SK-N-MC (cell line): ENCODE data around the gene PEX11G.
A peak's percentile ranks its signal among the peaks of the same experiment; 100 is the strongest.

Experiments
- DNase-seq: peaks from one replicate; pipeline ENCODE4 v3.0.0-alpha.2; 2011; ENCODE audit warnings: low read depth, low spot score
- H3K27ac ChIP-seq: fragments of 200-600 bp; sonication (generic); 2 replicates; pipeline ENCODE4 v1.5.1; 2016; ENCODE audit warnings: mixed run types
- H3K36me3 ChIP-seq: fragments of 200-600 bp; sonication (generic); 2 replicates; pipeline ENCODE4 v1.6.1; 2017; ENCODE audit warnings: antibody characterized with exemption, low read length, mixed read lengths; ENCODE audit not compliant: insufficient read depth
- H3K4me3 ChIP-seq: fragments of 200-600 bp; sonication (generic); 2 replicates; pipeline ENCODE4 v1.5.1; 2016
- H3K9ac ChIP-seq: fragments of 200-600 bp; sonication (generic); 2 replicates; pipeline ENCODE4 v1.8.0; 2017; ENCODE audit warnings: mixed run types, mixed read lengths; ENCODE audit not compliant: insufficient read length
- H3K9me3 ChIP-seq: fragments of 200-600 bp; sonication (generic); 2 replicates; pipeline ENCODE4 v1.6.1; 2017; ENCODE audit warnings: low read depth, mild to moderate bottlenecking, antibody characterized with exemption, low read length, moderate library complexity, mixed read lengths
- EZH2 ChIP-seq: fragments of 200-600 bp; sonication (generic); IDR thresholded peaks from one replicate; pipeline ENCODE4 v1.6.1; 2017; ENCODE audit warnings: antibody characterized with exemption
- FOXP2 ChIP-seq: optimal IDR thresholded peaks from 2 replicates; pipeline ENCODE3; 2011; ENCODE audit warnings: mild to moderate bottlenecking, moderate library complexity; ENCODE audit not compliant: insufficient read depth; ENCODE audit errors: extremely low read length, control extremely low read depth
- POLR2AphosphoS5 ChIP-seq: IDR thresholded peaks from 2 replicates; pipeline ENCODE4 v1.6.1; 2012; ENCODE audit warnings: mild to moderate bottlenecking, low read depth, low read length, borderline replicate concordance

The PEX11G gene

DNA sequence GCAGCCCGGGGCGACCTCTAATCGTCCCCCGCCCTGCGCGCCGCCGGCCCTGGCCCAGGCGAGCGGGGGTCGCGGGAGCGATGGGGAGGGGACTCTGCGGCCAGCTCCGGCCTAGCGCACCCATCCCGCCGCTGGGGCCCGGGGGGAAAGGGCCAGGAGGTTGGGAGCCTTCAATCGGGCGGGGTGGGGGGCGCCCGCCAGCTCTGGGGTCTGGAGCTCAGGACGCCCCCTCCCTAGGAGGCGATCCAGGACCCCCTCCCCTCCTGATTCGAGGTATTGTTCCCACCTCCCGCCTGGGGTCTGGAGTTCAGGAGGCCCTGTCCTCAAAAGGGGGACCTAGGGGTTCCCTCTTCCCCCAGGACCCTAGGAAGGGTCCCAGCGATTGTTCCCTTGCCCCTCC, 27.5 kb upstream of the PEX11G start:
- Histone ChIP-seq H3K36me3 (no peaks in the 10 kb centered on the region), H3K9me3 (no peaks in the 10 kb centered on the region), H3K4me3 (peak overlapping the region; percentile 82), H3K27ac (0 out of 2 replicates have a peak overlapping the region, but pooled peaks have one; percentile 13), H3K9ac (peak overlapping the region; percentile 94)
- TF ChIP-seq EZH2 (no peak), POLR2AphosphoS5 (no peak), FOXP2 (no peak)
- no peak for DNase-seq

DNA sequence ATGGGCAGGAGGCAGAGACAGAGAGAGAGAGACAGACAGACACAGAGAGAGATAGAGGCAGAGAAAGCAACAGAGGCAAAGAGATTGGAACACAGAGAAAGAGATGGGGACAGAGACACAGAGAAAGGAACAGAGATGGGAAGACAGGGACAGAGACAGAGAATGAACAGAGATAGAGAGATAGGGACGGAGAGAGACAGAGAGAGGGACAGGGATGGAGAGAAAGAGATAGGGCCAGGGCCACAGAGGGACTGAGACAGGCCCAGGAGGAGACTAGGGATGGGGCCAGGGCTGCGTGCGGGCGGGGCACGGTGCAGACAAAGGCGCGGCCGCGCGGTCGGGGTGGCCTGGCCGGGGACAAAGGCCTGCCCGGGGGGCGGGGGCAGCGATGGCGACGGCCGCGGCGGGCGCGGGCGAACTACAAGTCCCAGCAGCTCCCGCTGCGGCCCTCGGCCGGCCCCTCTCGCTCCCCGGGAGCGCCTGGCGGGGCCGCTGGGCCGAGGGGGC, 26.9 kb upstream of the PEX11G start, which contains the start of gene ZNF358:
Gene ZNF358, plus strand, starts transcription at position 459 of the 507 bp plus-strand sequence. CDS start 3,140 bp downstream, outside the sequence.
- no peaks in the 10 kb centered on the region for H3K9me3 ChIP-seq
- peak within 1 kb of the TSS; percentile 29 for H3K27ac ChIP-seq
- peak within 1 kb of the TSS; percentile 82 for H3K4me3 ChIP-seq
- no peak for DNase-seq
- no peaks in the 10 kb centered on the region for H3K36me3 ChIP-seq
- no peak for TF ChIP-seq POLR2AphosphoS5
- TF ChIP-seq EZH2, result no peak
- no peak for TF ChIP-seq FOXP2
- H3K9ac ChIP-seq, result peak within 1 kb of the TSS; percentile 94

DNA sequence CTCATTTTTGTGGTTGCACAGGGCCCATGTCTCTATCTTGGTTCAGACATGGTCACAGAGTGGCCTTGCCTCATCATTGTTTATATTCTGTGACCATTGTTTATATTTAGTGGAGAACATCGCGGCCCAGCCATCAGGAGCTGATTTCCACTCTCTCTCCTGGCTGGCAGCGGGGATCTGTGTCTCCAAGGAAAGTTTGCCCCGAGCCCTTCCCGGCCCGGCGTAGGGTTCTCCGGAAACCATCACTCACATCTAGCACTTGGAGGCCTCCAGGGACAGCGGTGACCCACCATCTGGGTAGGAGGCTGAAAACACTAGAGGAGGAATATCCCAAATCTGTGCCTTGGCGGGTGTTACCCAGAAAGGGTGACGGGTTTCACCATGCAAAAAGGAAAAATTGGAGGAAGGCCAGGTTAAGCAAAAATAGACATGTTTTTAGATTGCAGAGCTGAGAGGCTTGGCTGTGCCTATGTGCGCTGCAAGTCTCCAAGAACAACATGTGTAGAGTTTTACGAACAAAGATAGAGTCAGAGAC, 26.3 kb upstream of the PEX11G start:
- peak overlapping the region; percentile 78 for H3K4me3 ChIP-seq
- H3K27ac ChIP-seq, result peak overlapping the region; percentile 29
- TF ChIP-seq FOXP2 (no peak), EZH2 (no peak), POLR2AphosphoS5 (no peak)
- no peaks in the 10 kb centered on the region for H3K36me3 ChIP-seq
- DNase-seq, result no peak
- peak overlapping the region; percentile 77 for H3K9ac ChIP-seq
- H3K9me3 ChIP-seq, result no peaks in the 10 kb centered on the region

DNA sequence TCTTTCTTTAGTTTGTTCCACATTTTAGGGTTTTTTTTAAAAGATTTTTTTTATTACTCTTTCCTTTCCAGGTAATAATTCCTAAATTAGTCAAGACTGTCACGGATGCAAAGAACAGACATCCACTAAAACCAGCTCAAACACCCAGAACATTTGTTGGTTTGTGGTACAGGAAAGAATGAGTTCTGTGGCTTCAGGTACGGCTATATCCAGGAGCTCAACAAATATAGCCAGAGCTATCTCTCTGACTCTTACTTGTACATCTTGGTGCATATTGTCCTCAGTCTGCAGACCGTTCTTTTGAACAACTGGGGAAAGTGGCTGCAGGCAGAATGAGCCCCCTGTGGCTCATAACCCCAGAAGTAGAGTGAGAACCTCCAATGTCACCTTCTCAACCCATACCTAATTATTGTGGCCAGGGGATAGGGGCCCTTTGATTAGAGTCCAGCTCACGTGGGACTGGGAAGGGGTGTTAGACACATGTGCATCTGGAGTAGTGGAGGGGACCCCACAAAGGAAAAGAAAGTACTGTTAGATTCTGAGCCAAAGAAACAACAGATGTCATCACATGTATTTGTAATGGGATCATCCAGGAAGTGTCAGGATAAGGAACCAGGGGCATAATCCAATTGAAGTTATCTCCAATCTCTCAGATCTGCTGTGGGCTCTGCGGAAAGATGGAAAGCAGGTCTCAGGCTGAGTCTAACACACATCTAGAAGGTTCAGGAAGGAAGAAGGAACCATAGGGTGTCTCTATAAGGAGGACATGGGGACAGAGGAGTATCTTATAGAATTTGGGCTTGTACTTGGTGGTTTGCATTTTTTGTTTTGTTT, 25.2 kb upstream of the PEX11G start:
- Histone ChIP-seq H3K36me3 (no peaks in the 10 kb centered on the region), H3K9me3 (no peaks in the 10 kb centered on the region), H3K27ac (no peak overlapping the region), H3K9ac (no peak overlapping the region), H3K4me3 (no peak overlapping the region)
- DNase-seq, result no peak
- TF ChIP-seq FOXP2 (no peak), EZH2 (no peak), POLR2AphosphoS5 (no peak)

DNA sequence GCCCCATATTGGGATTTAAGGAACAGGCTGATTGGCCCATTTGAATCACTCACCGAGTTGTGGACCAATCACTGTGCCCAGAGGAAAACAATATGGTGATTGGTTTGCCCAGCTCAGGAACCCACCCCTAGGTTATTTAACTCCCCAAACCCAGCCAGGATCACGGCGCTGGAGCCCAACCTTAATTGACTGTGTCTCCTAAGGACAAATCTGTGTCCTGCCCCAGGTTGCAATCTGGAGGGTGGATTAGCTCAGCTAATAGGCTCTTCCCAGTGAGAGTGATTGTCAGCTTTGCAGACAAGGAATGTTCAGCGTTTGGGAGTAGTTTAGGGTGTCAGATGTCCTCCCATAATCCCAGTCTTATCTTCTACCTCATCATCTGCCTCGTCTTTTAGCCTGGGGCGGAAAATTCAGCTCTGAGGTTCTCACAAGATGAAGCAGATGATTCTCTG, 23.6 kb upstream of the PEX11G start:
- TF ChIP-seq EZH2, result no peak
- TF ChIP-seq FOXP2, result no peak
- no peak; the same call in 1 of the 2 replicates for TF ChIP-seq POLR2AphosphoS5
- no peak overlapping the region for H3K9ac ChIP-seq
- DNase-seq, result no peak
- H3K4me3 ChIP-seq, result no peak overlapping the region
- no peaks in the 10 kb centered on the region for H3K9me3 ChIP-seq
- H3K36me3 ChIP-seq, result no peaks in the 10 kb centered on the region
- peak overlapping the region; percentile 10; the same call in 1 of the 2 replicates for H3K27ac ChIP-seq

DNA sequence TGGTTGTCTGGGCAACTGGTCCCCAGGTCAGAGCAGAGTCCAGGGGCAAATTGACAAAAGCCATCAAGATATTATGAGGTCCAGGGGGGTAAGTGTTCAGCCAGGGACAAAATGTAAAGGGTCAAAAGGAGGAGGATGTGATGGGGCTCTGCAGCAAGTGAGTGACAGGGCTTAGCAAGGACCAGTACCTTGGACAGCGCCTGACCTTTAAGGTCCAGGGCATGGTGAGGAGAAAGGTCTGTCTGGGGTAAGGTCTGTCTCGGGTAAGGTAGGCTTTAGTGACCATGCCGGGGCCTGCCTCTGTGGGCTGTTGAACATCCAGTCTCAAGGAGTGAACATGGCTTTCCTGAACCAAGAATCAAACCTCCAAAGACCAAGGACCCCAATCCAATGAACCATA, 20.8 kb upstream of the PEX11G start:
- Histone ChIP-seq H3K9me3 (no peaks in the 10 kb centered on the region), H3K9ac (no peak overlapping the region), H3K27ac (no peak overlapping the region), H3K4me3 (no peak overlapping the region), H3K36me3 (no peaks in the 10 kb centered on the region)
- no peak for DNase-seq
- TF ChIP-seq EZH2 (no peak), POLR2AphosphoS5 (no peak), FOXP2 (no peak)

DNA sequence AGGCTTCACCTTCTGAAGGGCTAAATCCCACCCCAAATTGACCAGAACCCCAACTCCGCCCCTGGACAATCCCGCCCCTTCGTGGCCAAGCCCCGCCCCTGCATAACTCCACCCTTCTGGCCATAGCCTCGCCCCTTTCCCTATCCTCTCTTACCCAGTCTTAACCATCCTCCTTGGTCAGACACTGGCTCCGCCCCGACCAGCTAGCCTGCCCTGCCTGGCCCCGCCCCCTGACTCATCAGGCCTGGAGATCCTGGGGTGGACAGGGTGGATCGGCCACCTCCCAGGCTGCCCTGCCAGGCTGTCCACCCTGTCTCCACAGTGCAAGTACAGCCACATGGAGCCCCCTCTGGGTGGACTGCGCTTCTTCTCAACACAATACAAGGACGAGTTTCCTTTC, 19.0 kb upstream of the PEX11G start:
- TF ChIP-seq FOXP2 (no peak), EZH2 (no peak), POLR2AphosphoS5 (no peak)
- Histone ChIP-seq H3K4me3 (no peak overlapping the region), H3K27ac (no peak overlapping the region), H3K9ac (no peak overlapping the region), H3K36me3 (no peaks in the 10 kb centered on the region), H3K9me3 (no peaks in the 10 kb centered on the region)
- no peak for DNase-seq

DNA sequence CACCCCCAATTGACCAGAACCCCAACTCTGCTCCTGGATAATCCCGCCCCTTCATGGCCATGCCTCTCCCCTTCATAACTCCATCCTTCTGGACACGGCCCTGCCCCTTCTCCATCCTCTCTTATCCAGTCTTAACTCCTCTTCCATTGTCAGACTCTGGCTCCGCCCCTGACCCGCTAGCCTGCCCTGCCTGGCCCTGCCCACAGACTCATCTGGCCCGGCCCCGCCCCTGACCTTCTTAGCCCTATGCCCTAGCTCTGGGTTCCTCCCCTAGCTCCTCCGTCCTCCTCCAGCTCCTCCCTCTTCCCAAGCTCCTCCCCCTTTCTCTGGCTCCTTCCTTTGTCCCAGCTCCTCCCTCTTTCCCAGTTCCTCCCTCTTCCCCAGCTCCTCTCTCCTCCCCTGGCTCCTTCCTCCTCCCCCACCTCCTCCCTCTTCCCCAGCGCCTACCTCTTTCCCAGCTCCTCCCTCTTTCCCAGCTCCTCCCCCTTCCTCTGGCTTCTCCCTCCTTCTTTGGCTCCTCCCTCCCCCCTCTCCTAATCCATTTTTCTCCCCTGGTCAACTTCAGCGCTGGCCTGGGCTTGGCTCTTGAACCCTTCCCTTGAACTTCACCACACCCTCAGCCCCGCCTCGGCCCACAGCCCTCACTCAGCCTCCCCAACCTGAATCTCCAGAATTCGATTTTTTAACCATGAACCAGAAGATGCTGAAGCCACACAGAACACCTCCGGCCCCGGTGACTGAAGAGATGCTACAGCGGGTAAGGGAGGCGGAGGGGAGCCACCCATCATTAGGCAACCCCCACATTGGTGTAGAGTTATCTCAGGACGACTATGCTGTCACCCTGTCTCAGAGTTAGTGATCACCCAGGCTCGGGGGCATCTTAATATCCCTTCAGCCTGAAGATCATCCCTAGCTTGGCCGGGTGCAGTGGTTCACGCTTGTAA, 17.8 kb upstream of the PEX11G start:
- peak overlapping the region; percentile 68; the same call in 1 of the 2 replicates for H3K27ac ChIP-seq
- H3K36me3 ChIP-seq, result no peaks in the 10 kb centered on the region
- H3K9ac ChIP-seq, result no peak overlapping the region
- DNase-seq, result peak; percentile 95
- H3K4me3 ChIP-seq, result peak overlapping the region; percentile 70
- H3K9me3 ChIP-seq, result no peaks in the 10 kb centered on the region
- no peak for TF ChIP-seq FOXP2
- TF ChIP-seq EZH2, result no peak
- TF ChIP-seq POLR2AphosphoS5, result no peak
